GM12874 (cell line): Measurements from ENCODE around the gene IL17RB.
A peak's percentile ranks its signal among the peaks of the same experiment; 100 is the strongest.

Experiments
- CTCF ChIP-seq: IDR thresholded peaks from 2 replicates; pipeline ENCODE4 v1.5.1; 2011; ENCODE audit warnings: low read depth, mild to moderate bottlenecking, control low read depth, low read length, moderate library complexity; ENCODE audit not compliant: insufficient read depth

Gene IL17RB

GRCh38 chr3:53860196-53860595 is 13.8 kb downstream of the IL17RB start:
- TF ChIP-seq CTCF, result no peak

GRCh38 chr3:53862241-53862640 is 15.9 kb downstream of the IL17RB start:
- no peak for TF ChIP-seq CTCF

- TF ChIP-seq CTCF, result no peak
Observed at GRCh38 chr3:53863145-53863544, 16.8 kb downstream of the IL17RB start.

- TF ChIP-seq CTCF, result no peak
Observed at GRCh38 chr3:53865732-53866499, 19.5 kb downstream of the IL17RB start.

GRCh38 chr3:53880396-53881345 is 34.3 kb downstream of the IL17RB start:
- no peak for TF ChIP-seq CTCF

GRCh38 chr3:53881691-53882593 is 35.6 kb downstream of the IL17RB start, which contains the start of gene ACTR8:
Gene ACTR8 (minus strand): TSS chr3:53882152. CDS start chr3:53882101, 51 bp downstream.
- peak; percentile 11; the same call in 1 of the 2 replicates for TF ChIP-seq CTCF
